Measurements from ENCODE around the gene YEATS2. TPM values are rescaled to one million over a fixed set of nuclear protein-coding genes. Genes with fewer than 3 reads are reported as not detected.

Gene YEATS2
- total RNA-seq, 1 donor from 2014 or later = 45.3 TPM

DNA sequence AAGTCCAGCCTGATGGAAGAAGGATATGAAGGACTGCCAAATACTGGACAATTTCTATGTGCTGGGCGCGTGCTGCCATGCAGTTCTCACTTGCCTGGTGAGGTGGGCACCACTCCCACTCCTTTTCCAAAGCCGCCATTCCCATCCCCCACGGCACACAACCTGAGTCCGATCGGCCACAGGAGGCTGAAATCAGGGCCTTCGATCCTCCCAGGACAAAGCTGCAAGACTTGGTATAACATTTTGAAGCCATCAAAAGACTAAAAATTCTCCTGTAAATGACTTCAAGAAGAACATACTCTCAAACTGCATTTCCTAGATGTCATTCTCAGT lies 130.9 kb downstream of the YEATS2 start:
- TF ChIP-seq, protein P1, sequence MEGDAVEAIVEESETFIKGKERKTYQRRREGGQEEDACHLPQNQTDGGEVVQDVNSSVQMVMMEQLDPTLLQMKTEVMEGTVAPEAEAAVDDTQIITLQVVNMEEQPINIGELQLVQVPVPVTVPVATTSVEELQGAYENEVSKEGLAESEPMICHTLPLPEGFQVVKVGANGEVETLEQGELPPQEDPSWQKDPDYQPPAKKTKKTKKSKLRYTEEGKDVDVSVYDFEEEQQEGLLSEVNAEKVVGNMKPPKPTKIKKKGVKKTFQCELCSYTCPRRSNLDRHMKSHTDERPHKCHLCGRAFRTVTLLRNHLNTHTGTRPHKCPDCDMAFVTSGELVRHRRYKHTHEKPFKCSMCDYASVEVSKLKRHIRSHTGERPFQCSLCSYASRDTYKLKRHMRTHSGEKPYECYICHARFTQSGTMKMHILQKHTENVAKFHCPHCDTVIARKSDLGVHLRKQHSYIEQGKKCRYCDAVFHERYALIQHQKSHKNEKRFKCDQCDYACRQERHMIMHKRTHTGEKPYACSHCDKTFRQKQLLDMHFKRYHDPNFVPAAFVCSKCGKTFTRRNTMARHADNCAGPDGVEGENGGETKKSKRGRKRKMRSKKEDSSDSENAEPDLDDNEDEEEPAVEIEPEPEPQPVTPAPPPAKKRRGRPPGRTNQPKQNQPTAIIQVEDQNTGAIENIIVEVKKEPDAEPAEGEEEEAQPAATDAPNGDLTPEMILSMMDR (IDR thresholded peaks at IDR 0.05; ENCODE audit: insufficient read depth, low read depth, low read length) = no peak
- TF ChIP-seq EZH2 (IDR thresholded peaks at IDR 0.05; ENCODE audit: insufficient read depth, low read length) = no peak
- H3K4me3 Mint-ChIP-seq (ENCODE audit: unreplicated experiment) = no peak overlapping the region
- DNase-seq (ENCODE audit: low read depth) = no peak

DNA sequence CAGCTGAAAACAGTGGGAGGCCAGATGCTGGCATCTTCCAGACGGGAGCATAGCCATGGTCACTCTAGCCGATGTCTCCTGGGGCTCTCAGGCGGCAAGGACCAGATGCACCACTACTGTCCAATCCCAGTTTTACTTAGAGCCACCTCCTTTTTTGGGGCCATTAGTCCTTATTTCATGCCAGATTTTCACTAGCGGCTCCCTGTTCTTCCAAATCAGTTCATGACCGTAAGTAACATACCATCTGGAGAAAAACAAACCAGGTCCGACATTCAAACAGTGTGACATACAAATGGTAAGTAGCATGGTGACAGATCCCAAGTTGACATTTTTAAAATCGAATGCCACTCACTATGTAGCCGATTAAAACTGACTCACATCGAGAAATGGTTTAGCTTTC lies 131.9 kb downstream of the YEATS2 start:
- Histone ChIP-seq H2AFZ (ENCODE audit: low read depth, low read length) (no peak overlapping the region), H4K20me1 (ENCODE audit: insufficient read depth, low read length) (peaks cover 12% of the 10 kb centered on the region), H3K4me3 (ENCODE audit: insufficient read depth, low read depth, low read length) (no peak overlapping the region), H3K9ac (ENCODE audit: low read length) (no peak overlapping the region), H3K27me3 (ENCODE audit: insufficient read depth, low read length) (no peaks in the 10 kb centered on the region), H3K36me3 (ENCODE audit: insufficient read depth, low read length) (peaks cover 10% of the 10 kb centered on the region), H3K9me3 (ENCODE audit: insufficient read depth, low read depth, low read length) (no peaks in the 10 kb centered on the region), H3K27ac (ENCODE audit: low read depth, low read length) (no peak overlapping the region), H3K4me1 (ENCODE audit: insufficient read depth, low read length) (peaks cover 2% of the 10 kb centered on the region), H3K4me2 (ENCODE audit: low read length) (no peak overlapping the region), H3K79me2 (ENCODE audit: insufficient read depth, low read length) (no peaks in the 10 kb centered on the region)
- TF ChIP-seq EZH2 (IDR thresholded peaks at IDR 0.05; ENCODE audit: insufficient read depth, low read length) = no peak
- TF ChIP-seq, protein P1 (IDR thresholded peaks at IDR 0.05; ENCODE audit: insufficient read depth, low read depth, low read length) = no peak
- no peaks in the 10 kb centered on the region for H3K9me3 Mint-ChIP-seq (ENCODE audit: unreplicated experiment)
- FAIRE-seq = no peak
- H3K27ac Mint-ChIP-seq (ENCODE audit: unreplicated experiment) = no peak overlapping the region
- H3K27me3 Mint-ChIP-seq (ENCODE audit: low read depth, unreplicated experiment) = no peaks in the 10 kb centered on the region
- H3K4me1 Mint-ChIP-seq (ENCODE audit: low read depth, unreplicated experiment) = no peaks in the 10 kb centered on the region
- H3K36me3 Mint-ChIP-seq (ENCODE audit: low read depth, unreplicated experiment) = peaks cover 9% of the 10 kb centered on the region
- no peak overlapping the region for H3K4me3 Mint-ChIP-seq (ENCODE audit: unreplicated experiment)
- DNase-seq (ENCODE audit: low read depth) = no peak

More for the DNA sequence above, 130.9 kb downstream of the YEATS2 start:
- Histone ChIP-seq H4K20me1 (ENCODE audit: insufficient read depth, low read length) (peaks cover 16% of the 10 kb centered on the region), H3K27ac (ENCODE audit: low read depth, low read length) (no peak overlapping the region), H3K79me2 (ENCODE audit: insufficient read depth, low read length) (no peaks in the 10 kb centered on the region), H3K9me3 (ENCODE audit: insufficient read depth, low read depth, low read length) (no peaks in the 10 kb centered on the region), H3K4me2 (ENCODE audit: low read length) (no peak overlapping the region), H3K4me1 (ENCODE audit: insufficient read depth, low read length) (peaks cover 9% of the 10 kb centered on the region), H3K9ac (ENCODE audit: low read length) (no peak overlapping the region), H3K36me3 (ENCODE audit: insufficient read depth, low read length) (peaks cover 8% of the 10 kb centered on the region), H3K4me3 (ENCODE audit: insufficient read depth, low read depth, low read length) (no peak overlapping the region), H2AFZ (ENCODE audit: low read depth, low read length) (no peak overlapping the region), H3K27me3 (ENCODE audit: insufficient read depth, low read length) (no peaks in the 10 kb centered on the region)
- Mint-ChIP-seq H3K4me1 (ENCODE audit: low read depth, unreplicated experiment) (peaks cover 4% of the 10 kb centered on the region), H3K27ac (ENCODE audit: unreplicated experiment) (no peak overlapping the region), H3K27me3 (ENCODE audit: low read depth, unreplicated experiment) (no peaks in the 10 kb centered on the region), H3K9me3 (ENCODE audit: unreplicated experiment) (no peaks in the 10 kb centered on the region), H3K36me3 (ENCODE audit: low read depth, unreplicated experiment) (peaks cover 9% of the 10 kb centered on the region)
- no peak for FAIRE-seq

DNA sequence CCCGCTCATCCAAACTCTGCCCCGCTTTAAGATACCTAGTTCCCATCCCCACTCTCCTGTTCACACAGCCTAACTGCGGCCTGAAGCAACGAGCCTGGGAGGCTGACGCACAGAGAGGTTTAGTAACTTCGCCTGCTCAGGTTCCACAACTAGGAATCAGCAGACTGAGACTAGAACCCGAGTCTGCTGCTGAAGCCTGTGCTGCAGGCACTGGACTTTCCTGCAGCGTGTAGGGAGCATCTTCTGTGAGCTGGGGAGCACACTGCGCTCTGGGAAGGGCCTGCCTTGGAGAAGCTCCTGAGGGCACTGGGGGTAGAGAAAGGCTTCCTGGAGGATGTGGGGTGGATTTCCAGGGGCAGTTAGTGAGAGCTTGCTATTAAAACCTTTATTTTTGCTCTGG lies 132.6 kb downstream of the YEATS2 start:
- Histone ChIP-seq H3K36me3 (ENCODE audit: insufficient read depth, low read length) (peaks cover 10% of the 10 kb centered on the region), H2AFZ (ENCODE audit: low read depth, low read length) (no peak overlapping the region), H3K27me3 (ENCODE audit: insufficient read depth, low read length) (no peaks in the 10 kb centered on the region), H3K4me2 (ENCODE audit: low read length) (no peak overlapping the region), H3K79me2 (ENCODE audit: insufficient read depth, low read length) (no peaks in the 10 kb centered on the region), H4K20me1 (ENCODE audit: insufficient read depth, low read length) (peaks cover 11% of the 10 kb centered on the region), H3K4me1 (ENCODE audit: insufficient read depth, low read length) (no peaks in the 10 kb centered on the region), H3K9ac (ENCODE audit: low read length) (no peak overlapping the region), H3K9me3 (ENCODE audit: insufficient read depth, low read depth, low read length) (no peaks in the 10 kb centered on the region), H3K27ac (ENCODE audit: low read depth, low read length) (no peak overlapping the region), H3K4me3 (ENCODE audit: insufficient read depth, low read depth, low read length) (no peak overlapping the region)
- no peak for DNase-seq (ENCODE audit: low read depth)
- Mint-ChIP-seq H3K4me3 (ENCODE audit: unreplicated experiment) (no peak overlapping the region), H3K4me1 (ENCODE audit: low read depth, unreplicated experiment) (no peaks in the 10 kb centered on the region), H3K27ac (ENCODE audit: unreplicated experiment) (no peak overlapping the region), H3K9me3 (ENCODE audit: unreplicated experiment) (no peaks in the 10 kb centered on the region), H3K36me3 (ENCODE audit: low read depth, unreplicated experiment) (peaks cover 9% of the 10 kb centered on the region), H3K27me3 (ENCODE audit: low read depth, unreplicated experiment) (no peaks in the 10 kb centered on the region)
- no peak for TF ChIP-seq EZH2 (IDR thresholded peaks at IDR 0.05; ENCODE audit: insufficient read depth, low read length)
- TF ChIP-seq, protein P1 (IDR thresholded peaks at IDR 0.05; ENCODE audit: insufficient read depth, low read depth, low read length) = no peak
- FAIRE-seq = no peak

All from astrocyte (in vitro differentiated cells and primary cell).